GM12878 (cell line): ENCODE measurements around the gene IMMT. TPM values are rescaled to one million over a fixed set of nuclear protein-coding genes. Genes with fewer than 3 reads are reported as not detected.

Source experiments
- ATAC-seq: fragments of 200-7000 bp; cut with Tn5 transposase; 3 replicates; pipeline ENCODE4 v1.9.1; 2020; ENCODE audit warnings: mild to moderate bottlenecking, moderate library complexity
- BruUV-seq: library from RNA; stranded (reverse); fragments of 400-500 nt; replicated peaks from 2 replicates; lab custom pipeline; 2021; lab: Mats Ljungman, UMichigan
- CTCF ChIA-PET: fragments of 300-600 bp; sonication (Branson Sonifier 250); formaldehyde crosslinking; extraction: SDS; loops from one replicate; lab custom pipeline; 2021; ENCODE audit warnings: inconsistent platforms; lab: Yijun Ruan, JAX
- POLR2A ChIA-PET: fragments of 350-600 bp; formaldehyde crosslinking; extraction: SDS; loops from one replicate; lab custom pipeline; 2021; ENCODE audit warnings: inconsistent platforms; lab: Charles Lee
- RAD21 ChIA-PET: fragments of 300-600 bp; sonication (Branson Sonifier 250); formaldehyde crosslinking; loops from one replicate; lab custom pipeline; 2023; ENCODE audit warnings: antibody characterized with exemption; ENCODE audit not compliant: unreplicated experiment; lab: Charles Lee
- SMC1A ChIA-PET: fragments of 300-600 bp; sonication (Branson Sonifier 250); formaldehyde crosslinking; loops from one replicate; lab custom pipeline; 2023; ENCODE audit not compliant: unreplicated experiment, uncharacterized antibody; lab: Charles Lee
- DNase-seq: peaks from one replicate; pipeline ENCODE4 v3.0.0-alpha.2; 2011; ENCODE audit warnings: low read depth, low spot score
- FAIRE-seq: peaks from 3 replicates; lab custom pipeline; 2011; peaks lifted over from hg19 to GRCh38; lab: Jason Lieb, UNC
- H2AFZ ChIP-seq: 2 replicates; pipeline ENCODE4 v1.6.0; 2011; ENCODE audit warnings: low read depth, low read length, control low read depth; ENCODE audit not compliant: control insufficient read depth
- H3K27ac ChIP-seq: 2 replicates; pipeline ENCODE4 v1.5.1; 2011; ENCODE audit warnings: control low read depth; ENCODE audit not compliant: control insufficient read depth, insufficient read depth
- H3K27me3 ChIP-seq, 2 experiments: replicated peaks in 1 of 2; 2 replicates each; pipeline versions ENCODE4 v1.6.0 to v1.6.1; 2011; ENCODE audit warnings: low read length in 1 of 2; ENCODE audit not compliant: control insufficient read depth in 2 of 2, insufficient read depth in 2 of 2
- H3K36me3 ChIP-seq, 2 experiments: 2 replicates each; pipeline ENCODE4 v1.5.1; 2011; ENCODE audit warnings: low read length in 1 of 2; ENCODE audit not compliant: control insufficient read depth in 2 of 2, insufficient read depth in 2 of 2
- H3K4me1 ChIP-seq: 2 replicates; pipeline ENCODE4 v1.6.1; 2011; ENCODE audit warnings: mild to moderate bottlenecking, low read length, moderate library complexity, mixed read lengths; ENCODE audit not compliant: control insufficient read depth, insufficient read depth
- H3K4me2 ChIP-seq: 2 replicates; pipeline ENCODE4 v1.6.0; 2011; ENCODE audit warnings: control low read depth; ENCODE audit not compliant: control insufficient read depth, insufficient read depth
- H3K4me3 ChIP-seq: fragments of 200-600 bp; sonication (generic); 2 replicates; pipeline ENCODE4 v1.5.1; 2016
- H3K79me2 ChIP-seq: 2 replicates; pipeline ENCODE4 v1.6.0; 2011; ENCODE audit warnings: low read length; ENCODE audit not compliant: control insufficient read depth, insufficient read depth
- H3K9ac ChIP-seq: 2 replicates; pipeline ENCODE4 v1.8.0; 2011; ENCODE audit warnings: low read length, control low read depth, mixed read lengths; ENCODE audit not compliant: control insufficient read depth, insufficient read depth
- H3K9me3 ChIP-seq: replicated peaks from 3 replicates; pipeline ENCODE4 v1.5.1; 2011; ENCODE audit warnings: mild to moderate bottlenecking, low read length; ENCODE audit not compliant: control insufficient read depth, insufficient read depth
- H4K20me1 ChIP-seq: 2 replicates; pipeline ENCODE4 v1.6.0; 2011; ENCODE audit not compliant: control insufficient read depth, insufficient read depth
- BRCA1 ChIP-seq: IDR thresholded peaks from 2 replicates; pipeline ENCODE4 v1.6.1; 2011; ENCODE audit warnings: low read depth, low read length, improper control_type of control experiment
- ESRRA ChIP-seq: IDR thresholded peaks from 2 replicates; pipeline ENCODE4 v1.6.1; 2012; ENCODE audit warnings: mild to moderate bottlenecking, low read length, improper control_type of control experiment
- JUND ChIP-seq: IDR thresholded peaks from 2 replicates; pipeline ENCODE4 v1.6.1; 2012; ENCODE audit warnings: low read depth, mild to moderate bottlenecking, low read length, improper control_type of control experiment, moderate library complexity
- KDM1A ChIP-seq: fragments of 200-600 bp; sonication (generic); IDR thresholded peaks from 2 replicates; pipeline ENCODE4 v1.6.1; 2016; ENCODE audit warnings: borderline replicate concordance
- KLF5 ChIP-seq: fragments of 450-650 bp; IDR thresholded peaks from 2 replicates; pipeline ENCODE4 v1.6.1; 2014; ENCODE audit warnings: mild to moderate bottlenecking; ENCODE audit not compliant: partially characterized antibody
- SMAD1 ChIP-seq: fragments of 450-650 bp; IDR thresholded peaks from 2 replicates; pipeline ENCODE4 v1.6.1; 2018; ENCODE audit warnings: mild to moderate bottlenecking, low read depth; ENCODE audit not compliant: partially characterized antibody
- SP1 ChIP-seq: IDR thresholded peaks from one replicate; pipeline ENCODE4 v1.6.1; 2011; ENCODE audit warnings: low read depth, low read length
- STAT3 ChIP-seq: IDR thresholded peaks from 2 replicates; pipeline ENCODE4 v1.6.1; 2011; ENCODE audit warnings: low read depth, low read length, improper control_type of control experiment
- SUZ12 ChIP-seq: fragments of 200-600 bp; sonication (generic); IDR thresholded peaks from one replicate; pipeline ENCODE4 v1.6.1; 2018; ENCODE audit warnings: antibody characterized with exemption, mild to moderate bottlenecking; ENCODE audit not compliant: unreplicated experiment
- TARDBP ChIP-seq: IDR thresholded peaks from 2 replicates; pipeline ENCODE4 v1.6.1; 2016; ENCODE audit warnings: borderline replicate concordance
- WRNIP1 ChIP-seq: IDR thresholded peaks from 2 replicates; pipeline ENCODE4 v1.6.1; 2011; ENCODE audit warnings: low read depth, low read length, improper control_type of control experiment, borderline replicate concordance
- ZNF384 ChIP-seq: IDR thresholded peaks from 2 replicates; pipeline ENCODE4 v1.6.1; 2012; ENCODE audit warnings: low read depth, mild to moderate bottlenecking, low read length, improper control_type of control experiment, borderline replicate concordance
- WGBS: methylation state at CpG from one replicate; pipeline ENCODE4 v1.1.6; 2016; ENCODE audit warnings: low lambda C conversion rate; ENCODE audit not compliant: insufficient replicate concordance, insufficient coverage; ENCODE audit errors: missing lambda C conversion rate; 5-methylcytosine and 5-hydroxymethylcytosine counted together
- in situ Hi-C: fragments of 300-500 bp; cut with MboI; formaldehyde crosslinking; loops from 9 replicates; pipeline ENCODE4 v1.14.3; 2018; ENCODE audit warnings: mixed read lengths
- intact Hi-C: fragments of 100-400 bp; cut with micrococcal nuclease; formaldehyde crosslinking; loops from one replicate; pipeline ENCODE4 v1.14.2; 2022; ENCODE audit not compliant: unreplicated experiment
- polyA plus RNA-seq, 11 experiments: library from polyadenylated mRNA; depleted of rRNA in 4 of 11; unstranded in 6 of 11; stranded (reverse) in 5 of 11; fragments of >200 nt; fragmentation: Nextera tagmentation in 4 of 11; fragmentation: Illumina TruSeq in 1 of 11; extraction: Ambion mirVana in 4 of 11; extraction: Trizol in 1 of 11; gene quantifications; 1 replicate in 1 of 11; 2 replicates in 10 of 11; pipeline versions ENCODE4 v1.2.1 to v1.2.3, GENCODE V29; 2011 to 2016; ENCODE audit warnings: inconsistent platforms in 2 of 11, missing spikeins in 2 of 11, low read depth in 1 of 11
- total RNA-seq, 4 experiments: library from RNA; depleted of rRNA in 3 of 4; stranded (reverse); fragments of >200 nt in 3 of 4; fragmentation: Illumina TruSeq in 1 of 4; extraction: Trizol in 1 of 4; gene quantifications; 2 replicates each; pipeline versions ENCODE4 v1.2.1 to v1.2.3, GENCODE V29; 2013 to 2021
- TF ChIP-seq, protein P1 (sequence below), 3 experiments: IDR thresholded peaks in 2 of 3; conservative IDR thresholded peaks in 1 of 3; 2 replicates each; pipeline ENCODE4 v1.5.1; 2011; ENCODE audit warnings: low read depth in 3 of 3, low read length in 3 of 3, mild to moderate bottlenecking in 3 of 3, control low read depth in 2 of 3, moderate library complexity in 2 of 3, inconsistent platforms in 1 of 3, mixed read lengths in 1 of 3; ENCODE audit not compliant: control insufficient read depth in 2 of 3, insufficient read depth in 1 of 3; ENCODE audit errors: extremely low read depth in 1 of 3
- TF ChIP-seq, protein P2 (sequence below): fragments of 450-650 bp; formaldehyde crosslinking; IDR thresholded peaks from 2 replicates; pipeline ENCODE4 v1.5.0; 2022; ENCODE audit warnings: mild to moderate bottlenecking, missing genetic modification characterization
- TF ChIP-seq, protein P3 (sequence below): fragments of 450-650 bp; conservative IDR thresholded peaks from 2 replicates; pipeline ENCODE4 v1.6.1; 2017; ENCODE audit warnings: mild to moderate bottlenecking, moderate library complexity

The IMMT gene
- total and polyA plus RNA-seq, 10 of the 15 experiments (the other 5 are each of a cell fraction or from before 2014, with no cell fraction given), result 78.4 to 149 (median 98.7) TPM

DNA sequence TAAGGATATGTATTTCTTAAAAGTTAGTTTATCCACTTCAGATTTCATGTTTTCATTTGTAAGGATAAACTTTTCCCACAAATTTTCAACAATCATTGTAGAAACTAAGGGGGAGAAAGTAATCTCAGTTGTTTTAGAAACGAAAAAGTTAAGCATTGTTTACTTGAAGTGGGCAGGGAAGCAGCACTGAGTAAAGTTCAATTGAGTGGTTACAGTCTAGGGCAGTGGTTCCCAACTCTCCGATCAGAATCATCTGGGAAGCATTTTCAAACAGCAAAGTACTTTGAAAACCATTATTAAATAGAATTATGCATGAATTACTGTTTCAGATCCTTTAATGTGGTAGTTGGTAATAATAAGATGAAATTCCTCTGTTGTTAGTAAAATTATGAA lies 16.5 kb upstream of the IMMT start:
- Histone ChIP-seq H3K9ac (no peak overlapping the region), H3K9me3 (no peaks in the 10 kb centered on the region), H3K4me2 (no peak overlapping the region), H4K20me1 (no peaks in the 10 kb centered on the region), H3K36me3 (peaks cover 9 to 12% of the 10 kb centered on the region in 2 experiments), H2AFZ (no peak overlapping the region), H3K79me2 (no peaks in the 10 kb centered on the region), H3K27me3 (no peaks in the 10 kb centered on the region), H3K27ac (no peak overlapping the region; the same call in 1 of the 2 replicates), H3K4me3 (no peak overlapping the region), H3K4me1 (peaks cover 3% of the 10 kb centered on the region; the same call in 1 of the 2 replicates)
- ChIA-PET SMC1A (interaction anchor here (1.4 kb wide), 1 partner anchor 11 kb away, joined by 4 read pairs; no protein-coding TSS in a partner anchor), CTCF (interaction anchor here (1.3 kb wide), 1 partner anchor 9 kb away, joined by 5 read pairs; no protein-coding TSS in a partner anchor), RAD21 (no interaction called here), POLR2A (no interaction called here)
- ATAC-seq, result no peak
- in situ Hi-C loops, result no loop called here
- WGBS, result 69% methylated on average over 2 of the region's 2 CpGs
- intact Hi-C loops, result no loop called here
- DNase-seq, result no peak
- no TSS peak for BruUV-seq
- TF ChIP-seq SMAD1, result no peak
- no peak for TF ChIP-seq SUZ12
- no peak for TF ChIP-seq WRNIP1
- TF ChIP-seq TARDBP, result no peak
- TF ChIP-seq JUND, result no peak
- no peak for TF ChIP-seq KDM1A
- no peak for TF ChIP-seq BRCA1
- TF ChIP-seq, protein P1, sequence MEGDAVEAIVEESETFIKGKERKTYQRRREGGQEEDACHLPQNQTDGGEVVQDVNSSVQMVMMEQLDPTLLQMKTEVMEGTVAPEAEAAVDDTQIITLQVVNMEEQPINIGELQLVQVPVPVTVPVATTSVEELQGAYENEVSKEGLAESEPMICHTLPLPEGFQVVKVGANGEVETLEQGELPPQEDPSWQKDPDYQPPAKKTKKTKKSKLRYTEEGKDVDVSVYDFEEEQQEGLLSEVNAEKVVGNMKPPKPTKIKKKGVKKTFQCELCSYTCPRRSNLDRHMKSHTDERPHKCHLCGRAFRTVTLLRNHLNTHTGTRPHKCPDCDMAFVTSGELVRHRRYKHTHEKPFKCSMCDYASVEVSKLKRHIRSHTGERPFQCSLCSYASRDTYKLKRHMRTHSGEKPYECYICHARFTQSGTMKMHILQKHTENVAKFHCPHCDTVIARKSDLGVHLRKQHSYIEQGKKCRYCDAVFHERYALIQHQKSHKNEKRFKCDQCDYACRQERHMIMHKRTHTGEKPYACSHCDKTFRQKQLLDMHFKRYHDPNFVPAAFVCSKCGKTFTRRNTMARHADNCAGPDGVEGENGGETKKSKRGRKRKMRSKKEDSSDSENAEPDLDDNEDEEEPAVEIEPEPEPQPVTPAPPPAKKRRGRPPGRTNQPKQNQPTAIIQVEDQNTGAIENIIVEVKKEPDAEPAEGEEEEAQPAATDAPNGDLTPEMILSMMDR (IDR thresholded peaks at IDR 0.05 in 2 of 3, conservative IDR thresholded peaks at IDR 0.05 in 1 of 3; ENCODE audit: control insufficient read depth in 2 of 3, extremely low read depth in 1 of 3, insufficient read depth in 1 of 3, low read depth in 3 of 3, low read length in 3 of 3), result no peak
- TF ChIP-seq ZNF384, result no peak
- TF ChIP-seq, protein P2, sequence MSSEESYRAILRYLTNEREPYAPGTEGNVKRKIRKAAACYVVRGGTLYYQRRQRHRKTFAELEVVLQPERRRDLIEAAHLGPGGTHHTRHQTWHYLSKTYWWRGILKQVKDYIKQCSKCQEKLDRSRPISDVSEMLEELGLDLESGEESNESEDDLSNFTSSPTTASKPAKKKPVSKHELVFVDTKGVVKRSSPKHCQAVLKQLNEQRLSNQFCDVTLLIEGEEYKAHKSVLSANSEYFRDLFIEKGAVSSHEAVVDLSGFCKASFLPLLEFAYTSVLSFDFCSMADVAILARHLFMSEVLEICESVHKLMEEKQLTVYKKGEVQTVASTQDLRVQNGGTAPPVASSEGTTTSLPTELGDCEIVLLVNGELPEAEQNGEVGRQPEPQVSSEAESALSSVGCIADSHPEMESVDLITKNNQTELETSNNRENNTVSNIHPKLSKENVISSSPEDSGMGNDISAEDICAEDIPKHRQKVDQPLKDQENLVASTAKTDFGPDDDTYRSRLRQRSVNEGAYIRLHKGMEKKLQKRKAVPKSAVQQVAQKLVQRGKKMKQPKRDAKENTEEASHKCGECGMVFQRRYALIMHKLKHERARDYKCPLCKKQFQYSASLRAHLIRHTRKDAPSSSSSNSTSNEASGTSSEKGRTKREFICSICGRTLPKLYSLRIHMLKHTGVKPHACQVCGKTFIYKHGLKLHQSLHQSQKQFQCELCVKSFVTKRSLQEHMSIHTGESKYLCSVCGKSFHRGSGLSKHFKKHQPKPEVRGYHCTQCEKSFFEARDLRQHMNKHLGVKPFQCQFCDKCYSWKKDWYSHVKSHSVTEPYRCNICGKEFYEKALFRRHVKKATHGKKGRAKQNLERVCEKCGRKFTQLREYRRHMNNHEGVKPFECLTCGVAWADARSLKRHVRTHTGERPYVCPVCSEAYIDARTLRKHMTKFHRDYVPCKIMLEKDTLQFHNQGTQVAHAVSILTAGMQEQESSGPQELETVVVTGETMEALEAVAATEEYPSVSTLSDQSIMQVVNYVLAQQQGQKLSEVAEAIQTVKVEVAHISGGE, result no peak
- no peak for TF ChIP-seq ESRRA
- no peak for TF ChIP-seq SP1
- TF ChIP-seq KLF5, result no peak
- TF ChIP-seq, protein P3, sequence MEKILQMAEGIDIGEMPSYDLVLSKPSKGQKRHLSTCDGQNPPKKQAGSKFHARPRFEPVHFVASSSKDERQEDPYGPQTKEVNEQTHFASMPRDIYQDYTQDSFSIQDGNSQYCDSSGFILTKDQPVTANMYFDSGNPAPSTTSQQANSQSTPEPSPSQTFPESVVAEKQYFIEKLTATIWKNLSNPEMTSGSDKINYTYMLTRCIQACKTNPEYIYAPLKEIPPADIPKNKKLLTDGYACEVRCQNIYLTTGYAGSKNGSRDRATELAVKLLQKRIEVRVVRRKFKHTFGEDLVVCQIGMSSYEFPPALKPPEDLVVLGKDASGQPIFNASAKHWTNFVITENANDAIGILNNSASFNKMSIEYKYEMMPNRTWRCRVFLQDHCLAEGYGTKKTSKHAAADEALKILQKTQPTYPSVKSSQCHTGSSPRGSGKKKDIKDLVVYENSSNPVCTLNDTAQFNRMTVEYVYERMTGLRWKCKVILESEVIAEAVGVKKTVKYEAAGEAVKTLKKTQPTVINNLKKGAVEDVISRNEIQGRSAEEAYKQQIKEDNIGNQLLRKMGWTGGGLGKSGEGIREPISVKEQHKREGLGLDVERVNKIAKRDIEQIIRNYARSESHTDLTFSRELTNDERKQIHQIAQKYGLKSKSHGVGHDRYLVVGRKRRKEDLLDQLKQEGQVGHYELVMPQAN, result no peak
- TF ChIP-seq STAT3, result no peak
- FAIRE-seq, result no peak
